Activated CD4-positive, alpha-beta T cell treated with anti-CD3 and anti-CD28 coated beads, Interleukin-2, amount 50 U/mL, for 1 hour (primary cell): Measurements from ENCODE around the gene EGFR.

Experiments
- DNase-seq: peaks from one replicate; pipeline ENCODE4 v3.0.0-alpha.2; 2020

Gene EGFR

DNA sequence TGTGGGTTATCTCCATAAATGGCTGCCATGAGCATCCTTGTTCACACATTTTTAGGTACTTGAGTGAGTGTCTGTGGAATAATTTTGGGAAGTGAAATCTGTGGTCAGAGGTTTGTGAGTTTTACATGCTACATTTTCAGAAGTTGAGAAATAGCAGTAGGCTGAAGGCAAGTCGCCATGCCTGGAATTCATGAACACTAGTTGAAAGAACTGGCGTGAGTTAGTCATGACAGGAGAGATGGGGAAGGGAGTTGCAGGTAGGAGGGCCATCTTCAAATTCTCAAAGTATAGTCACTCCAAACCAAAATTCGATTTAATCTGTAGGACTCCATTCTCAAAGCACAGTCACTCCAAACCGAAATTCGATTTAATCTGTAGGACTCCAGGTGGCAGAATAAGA is 89.6 kb downstream of the EGFR start:
- no peak for DNase-seq

DNA sequence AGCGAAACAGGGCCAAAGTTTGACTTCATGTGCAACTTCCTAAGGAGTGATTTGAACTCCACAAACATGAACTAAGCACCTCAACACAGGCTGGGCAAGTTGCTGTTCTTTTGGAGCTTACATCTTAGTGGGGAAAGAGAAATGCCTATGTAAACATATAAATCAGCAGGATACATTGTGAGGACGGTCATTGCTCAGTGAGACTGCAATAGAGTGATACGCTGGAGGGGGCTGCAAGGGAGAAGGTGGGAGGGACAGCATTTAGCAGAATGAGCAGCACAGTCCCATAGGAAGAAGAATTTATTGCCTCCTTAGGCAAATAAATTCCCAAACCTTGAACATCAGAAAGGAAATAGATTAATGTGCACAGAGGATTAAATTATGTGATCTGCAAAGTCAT is 90.0 kb downstream of the EGFR start:
- no peak for DNase-seq

DNA sequence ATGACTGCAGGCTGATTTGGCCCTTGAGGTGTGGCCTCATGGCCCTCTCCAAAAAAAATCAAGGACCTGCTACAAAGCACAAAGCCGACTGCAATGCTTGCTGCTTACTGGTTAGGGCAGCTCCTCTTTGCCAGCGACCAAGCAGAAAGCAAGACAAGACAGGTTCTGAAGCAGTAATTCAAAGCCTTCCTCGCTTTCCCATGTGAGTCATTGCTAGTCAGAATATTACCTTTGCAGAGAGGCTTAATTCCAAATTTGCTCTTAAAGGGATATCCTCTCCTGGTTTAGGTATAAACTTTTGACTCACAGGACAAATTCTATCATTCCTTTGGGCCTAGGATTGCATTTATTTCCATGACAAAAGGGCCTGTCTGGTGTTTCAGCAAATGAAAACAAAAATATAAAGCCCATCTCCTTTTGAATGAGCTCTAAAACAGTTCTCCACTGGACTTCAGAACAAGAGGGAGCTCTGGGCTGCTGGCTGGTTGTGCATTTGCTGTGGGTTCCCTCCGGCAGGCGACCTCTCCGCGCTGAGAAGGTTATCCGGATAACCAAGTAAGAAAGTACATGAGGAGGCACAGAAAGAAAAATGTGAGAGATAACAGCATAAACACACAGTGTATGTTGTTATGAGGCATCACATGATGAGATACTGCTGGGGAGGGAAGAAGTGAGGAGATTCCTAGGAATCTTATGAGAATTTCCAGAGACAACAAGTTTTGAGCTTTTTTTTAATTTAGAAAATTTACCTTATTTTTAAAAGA is 90.8 kb downstream of the EGFR start:
- DNase-seq: no peak

DNA sequence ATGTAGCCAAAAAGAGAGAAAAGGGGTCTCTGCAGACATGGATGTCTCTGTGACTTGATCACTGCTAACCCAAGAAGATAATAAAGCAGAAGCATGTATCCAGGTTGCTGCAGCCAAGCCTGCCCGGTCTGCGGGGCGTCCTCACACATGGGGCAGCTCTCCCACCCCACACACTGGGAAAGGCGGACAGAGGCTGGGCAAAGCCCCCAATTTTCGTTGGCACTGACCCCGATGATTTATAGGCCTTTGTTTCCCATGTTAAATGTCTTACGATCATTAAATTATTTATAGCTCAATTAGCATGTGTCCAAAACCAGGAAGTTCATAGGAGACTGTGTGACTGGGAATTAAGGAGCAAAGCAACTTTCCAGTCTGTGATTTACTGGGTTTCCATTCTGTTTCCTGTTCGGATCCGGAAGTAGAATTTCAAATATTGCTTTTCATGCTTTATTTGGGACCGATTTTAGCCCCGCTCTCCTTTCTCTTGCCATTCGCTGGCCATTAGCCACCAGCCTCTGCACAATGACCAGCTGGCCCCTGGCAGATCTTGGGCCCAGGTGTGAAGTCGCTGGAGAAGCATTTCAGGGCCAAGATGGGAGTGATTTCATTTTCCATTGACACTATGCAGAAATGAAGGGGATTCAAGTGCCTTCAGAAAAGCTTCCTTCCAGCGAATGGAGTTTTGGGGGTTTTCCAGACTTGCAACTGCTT is 91.6 kb downstream of the EGFR start:
- DNase-seq: no peak

DNA sequence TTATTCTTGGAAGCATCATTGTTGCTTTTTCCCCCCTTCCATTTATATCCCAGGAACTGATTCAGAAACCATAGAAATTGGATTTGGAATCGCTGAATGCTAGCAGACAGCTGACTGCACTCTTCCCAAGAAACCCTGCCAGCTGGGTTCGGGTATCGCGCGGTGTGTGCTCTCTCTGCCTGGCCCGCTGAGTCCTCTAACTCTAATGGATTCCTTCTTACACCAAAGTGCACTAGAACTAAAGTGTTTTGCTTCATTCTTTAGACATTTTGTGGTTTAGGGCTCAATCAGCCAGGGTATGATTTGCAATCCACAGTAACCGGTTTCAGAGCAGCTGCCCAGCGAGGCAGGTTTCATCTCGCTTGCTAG is 92.2 kb downstream of the EGFR start:
- DNase-seq: no peak

DNA sequence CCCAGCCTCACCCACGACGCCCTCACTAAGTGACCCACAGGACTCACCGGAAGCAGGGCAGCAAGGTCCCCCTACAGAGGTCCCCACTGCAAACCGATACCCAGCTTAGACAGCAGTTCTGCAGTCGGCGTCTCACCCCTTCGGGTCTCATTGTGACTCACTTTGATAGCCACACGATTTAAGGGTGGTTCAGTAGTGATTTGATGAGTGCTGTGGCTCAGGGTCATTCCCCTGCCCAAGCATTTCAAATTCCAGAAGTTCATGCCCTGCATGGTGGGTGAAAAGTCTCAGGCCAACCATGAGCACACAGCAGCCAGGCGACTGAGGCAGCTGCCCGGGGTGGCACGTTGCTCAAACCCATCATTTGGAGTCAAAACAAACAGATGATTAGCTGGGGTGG is 93.2 kb downstream of the EGFR start:
- no peak for DNase-seq

DNA sequence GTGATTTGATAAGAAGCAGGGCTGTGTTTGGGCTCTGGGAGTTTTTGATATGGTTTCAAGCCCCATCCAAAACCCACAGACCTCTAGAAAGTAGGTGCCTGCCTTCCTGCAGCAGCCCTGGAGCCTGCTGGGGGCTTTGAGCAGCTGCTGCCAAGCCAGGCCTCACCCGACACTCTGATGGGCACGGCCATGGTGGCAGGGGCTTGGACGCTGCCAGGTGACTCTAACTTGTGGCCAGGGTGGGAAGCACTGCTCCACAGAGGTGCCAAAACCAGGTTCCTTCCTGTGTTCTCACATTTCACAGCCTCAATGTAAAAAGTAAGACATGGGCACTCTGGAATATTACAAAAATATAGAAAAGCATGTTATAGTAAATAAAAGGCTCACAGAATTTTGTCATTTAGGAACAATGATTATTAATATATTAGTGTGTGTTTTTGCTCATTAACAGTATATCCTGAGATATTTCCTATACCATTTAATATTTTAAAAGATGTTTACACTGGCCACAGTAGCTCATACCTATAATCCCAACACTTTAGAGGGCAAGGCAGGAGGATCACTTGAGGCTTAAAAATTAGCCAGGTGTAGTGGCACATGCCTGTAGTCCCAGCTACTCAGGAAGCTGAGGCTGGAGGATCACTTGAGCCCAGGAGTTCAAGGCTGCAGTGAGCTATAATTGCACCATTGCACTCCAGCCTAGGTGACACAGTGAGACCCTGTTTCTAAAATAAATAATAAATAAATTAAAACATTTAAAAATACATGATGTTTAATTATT is 95.1 kb downstream of the EGFR start:
- no peak for DNase-seq

DNA sequence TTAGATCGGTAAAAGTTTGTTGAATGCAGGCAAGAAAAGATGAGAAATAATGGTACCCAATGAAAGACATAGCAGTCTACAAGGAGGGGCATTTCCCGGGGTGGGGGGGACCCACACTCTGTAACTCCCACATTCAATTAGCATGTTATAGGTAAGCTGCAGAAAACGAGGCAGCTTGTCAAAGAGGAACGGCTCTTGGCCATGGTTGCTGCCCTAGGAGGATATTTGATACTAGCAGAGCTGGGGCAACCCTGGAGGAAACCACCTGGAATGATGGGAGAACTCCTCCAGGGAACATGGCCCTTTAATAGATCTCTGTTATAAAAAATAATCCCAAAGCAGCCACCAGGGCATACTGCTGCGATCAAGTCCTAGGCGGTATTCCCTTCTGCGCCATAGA is 98.5 kb downstream of the EGFR start:
- DNase-seq: no peak

DNA sequence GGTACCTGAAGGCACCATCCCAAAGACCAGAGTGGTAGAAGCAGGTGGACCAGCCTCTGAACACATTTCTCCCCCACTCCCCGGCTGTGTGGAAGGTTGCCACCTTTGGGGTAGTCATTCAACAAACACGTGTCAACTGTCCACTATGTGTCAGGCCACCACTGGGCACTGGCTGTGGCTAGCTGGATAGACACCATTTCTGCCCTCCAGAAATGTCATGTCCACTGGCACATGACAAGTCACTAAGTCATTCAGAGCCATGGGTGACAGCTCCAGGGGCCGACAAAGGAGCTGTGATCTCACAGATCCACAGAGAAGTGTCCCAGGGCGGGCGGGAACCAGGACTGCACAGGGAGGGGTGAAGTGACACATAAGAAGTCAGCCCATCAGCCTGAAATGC is 99.6 kb downstream of the EGFR start:
- DNase-seq: no peak

DNA sequence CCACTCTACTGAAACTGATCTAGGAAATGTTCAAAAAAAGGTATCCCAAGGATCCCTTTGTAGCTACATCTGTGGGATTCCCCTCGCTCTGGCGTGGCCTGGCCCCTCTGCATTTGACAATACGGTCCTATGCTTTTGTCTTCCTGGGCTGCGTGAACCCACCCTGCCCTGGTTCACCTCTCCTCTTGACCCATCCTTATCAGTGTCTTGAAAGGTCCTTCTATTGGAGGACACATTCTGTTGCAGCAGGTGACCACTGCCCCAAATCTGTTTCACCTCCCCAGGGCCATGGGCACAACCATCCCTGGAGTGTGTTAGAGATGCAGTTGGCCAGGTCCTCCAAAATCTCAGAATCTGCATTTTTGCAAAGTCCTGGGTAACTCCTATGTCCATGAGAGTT is 100.8 kb downstream of the EGFR start:
- DNase-seq: no peak

DNA sequence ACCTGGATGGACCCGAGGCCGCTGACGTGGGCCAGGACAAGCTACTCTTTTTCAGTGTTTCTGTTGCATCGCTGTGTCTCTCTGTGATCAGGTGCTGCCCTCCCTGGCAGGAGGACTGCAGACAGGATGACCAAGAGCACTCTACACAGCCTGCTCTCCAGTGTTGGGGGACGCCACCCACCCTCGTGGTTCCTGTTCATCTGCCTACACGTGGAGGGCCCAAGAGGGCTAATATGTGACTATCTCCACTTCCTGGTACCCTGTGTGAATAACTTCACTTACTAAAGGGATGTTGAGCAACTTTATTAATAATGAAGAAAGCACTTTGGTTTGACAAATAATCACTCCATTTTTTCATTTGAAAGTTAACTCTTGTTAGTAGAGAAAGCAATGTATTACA is 101.3 kb downstream of the EGFR start:
- DNase-seq: no peak

DNA sequence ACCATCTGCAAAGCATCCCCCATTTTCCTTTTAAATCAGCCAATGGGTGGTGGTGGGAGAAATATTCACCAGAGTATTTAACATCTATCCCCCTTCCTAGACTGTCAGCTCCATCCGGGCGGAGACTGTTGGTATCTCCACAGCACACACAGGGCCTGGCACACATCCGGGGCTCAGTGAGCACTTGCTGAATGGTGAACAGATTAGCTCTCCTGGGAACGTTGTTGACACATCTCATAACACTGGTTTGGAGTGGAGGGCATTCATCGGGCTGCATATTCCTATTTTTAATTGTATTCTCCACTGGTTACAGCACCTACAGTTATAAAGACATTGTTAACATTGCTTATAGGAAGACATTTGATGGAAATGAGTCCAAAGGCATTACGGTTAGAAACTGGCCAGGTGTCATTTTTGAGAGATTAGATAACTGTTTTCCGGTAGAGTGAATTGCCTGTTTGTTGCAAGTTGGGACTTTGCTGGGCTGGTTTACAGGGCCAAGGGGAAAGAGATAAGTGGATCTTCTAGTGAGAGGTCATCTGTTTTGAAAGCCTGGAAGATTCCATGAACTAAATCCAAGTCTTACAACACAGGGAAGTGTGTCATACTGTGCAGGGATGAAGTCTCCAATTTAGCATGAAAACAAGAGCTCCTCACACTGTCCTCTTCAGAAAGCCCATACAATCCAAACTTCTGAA is 101.8 kb downstream of the EGFR start:
- DNase-seq: no peak

DNA sequence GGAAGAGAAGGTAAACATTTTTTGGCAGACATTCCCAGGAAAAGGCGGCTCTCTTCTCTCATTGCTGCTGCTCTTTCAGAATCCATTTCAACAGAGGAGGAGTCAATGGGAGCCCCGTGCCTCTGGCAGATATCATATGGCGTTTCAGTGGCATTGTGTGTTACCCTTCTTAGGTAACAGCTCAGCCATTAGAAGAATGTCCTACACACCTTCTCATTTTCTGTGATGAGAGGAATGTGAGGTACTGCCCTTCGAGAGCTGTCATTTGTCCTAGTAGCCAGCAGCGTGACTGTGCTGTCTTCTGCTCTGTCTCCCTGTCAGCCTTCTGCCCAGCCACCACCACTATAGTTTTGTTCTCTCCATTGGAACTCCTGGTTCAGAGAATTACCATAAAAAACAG is 102.4 kb downstream of the EGFR start:
- DNase-seq: no peak

DNA sequence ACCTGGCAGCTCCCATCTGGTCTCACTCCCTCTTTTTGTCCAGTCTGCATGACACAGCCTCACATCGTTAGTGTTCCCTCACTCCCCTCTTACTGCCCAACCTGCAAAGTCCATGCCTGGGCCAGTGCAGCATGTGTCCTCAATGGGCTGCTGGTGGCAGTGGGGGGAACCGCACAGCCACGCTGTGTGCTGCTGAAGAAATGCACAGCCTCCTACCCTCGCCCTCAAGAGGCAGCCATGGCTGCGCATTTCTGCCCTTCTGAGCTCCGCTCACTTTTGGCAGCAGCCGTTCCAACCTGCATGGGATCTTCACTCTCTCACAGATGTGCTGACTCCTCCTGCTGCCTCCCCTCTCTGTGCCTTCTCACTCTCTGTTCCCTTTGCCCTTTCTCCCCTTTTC is 103.4 kb downstream of the EGFR start:
- no peak for DNase-seq

DNA sequence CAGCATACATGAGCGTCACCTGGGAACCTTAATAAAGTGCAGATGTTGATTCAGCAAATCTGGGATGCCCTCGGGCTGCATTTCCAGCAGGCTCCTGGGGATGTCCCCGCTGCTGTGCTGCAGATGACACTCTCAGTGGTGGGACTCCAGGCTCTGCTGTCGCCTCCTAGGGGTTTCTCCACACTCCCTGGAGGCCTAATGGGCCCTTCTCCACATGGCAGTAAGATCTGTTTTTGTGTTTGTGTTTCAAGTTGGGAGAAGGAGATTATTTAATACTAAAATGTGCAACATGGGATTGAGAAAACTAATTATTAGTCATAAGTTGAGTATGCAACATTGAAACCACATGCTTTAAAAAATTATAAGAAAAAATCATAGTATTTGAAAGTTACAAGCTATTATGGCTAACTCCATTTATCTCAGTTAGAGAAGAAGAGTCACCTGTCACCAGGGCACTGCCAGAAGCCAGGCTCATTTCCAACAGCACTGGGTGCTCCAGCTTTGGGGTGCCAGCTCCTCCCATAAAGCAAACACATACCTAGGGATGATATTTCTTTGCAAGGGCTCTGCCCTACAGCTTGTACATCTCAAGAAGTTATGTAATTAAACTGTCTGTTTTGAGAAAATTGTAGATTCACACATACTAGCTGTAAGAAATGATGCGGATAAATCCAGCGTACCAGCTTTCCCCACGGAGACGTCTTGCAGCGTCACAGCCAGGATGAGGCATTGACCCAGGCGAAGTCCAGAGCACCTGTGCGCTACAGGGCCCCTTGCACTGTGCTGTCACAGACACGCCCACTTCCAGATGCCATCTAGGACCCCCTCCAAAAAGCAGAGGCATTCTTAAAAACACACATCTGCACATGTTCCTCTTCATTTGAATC is 106.4 kb downstream of the EGFR start:
- DNase-seq: no peak

DNA sequence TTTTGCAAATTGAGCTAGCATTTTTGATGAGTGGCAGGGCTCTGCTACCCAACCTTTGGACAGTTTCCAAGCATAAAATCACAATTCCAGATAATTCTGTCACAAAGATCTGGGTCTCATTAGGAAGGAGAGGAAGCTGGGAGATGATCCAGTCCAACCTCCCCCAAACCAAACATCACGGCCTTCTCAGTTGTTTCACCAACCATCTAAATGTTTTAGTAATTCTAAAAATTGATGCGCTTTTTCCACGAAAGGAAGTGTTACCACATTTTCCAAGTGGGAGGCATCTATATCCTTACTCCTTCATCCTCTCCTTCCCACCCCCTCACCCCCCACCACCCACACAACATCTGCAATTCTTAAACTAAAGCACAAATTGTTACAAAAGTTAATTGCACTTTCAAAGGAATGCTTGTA is 108.3 kb downstream of the EGFR start:
- no peak for DNase-seq

DNA sequence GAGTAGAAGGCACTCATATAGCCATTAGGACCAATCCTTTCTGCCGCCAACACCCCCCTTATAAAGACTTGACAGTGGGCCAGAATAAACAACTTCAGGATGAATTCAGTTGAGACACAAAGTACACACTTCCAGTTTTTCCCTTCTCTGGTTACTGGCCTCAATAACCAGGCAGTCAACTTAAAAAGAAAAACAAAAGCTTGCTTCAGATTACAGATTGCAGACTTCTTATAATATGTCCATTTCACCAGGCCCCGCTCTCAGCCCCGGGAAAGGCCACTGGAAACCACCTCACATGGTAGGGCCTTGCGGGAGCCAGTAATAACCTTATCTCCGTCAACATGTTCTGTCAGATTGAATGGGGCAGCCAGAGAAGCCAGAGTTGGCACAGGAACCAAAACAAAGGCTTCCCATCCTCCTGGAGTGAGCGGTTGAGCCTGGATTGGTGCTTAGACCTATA is 108.8 kb downstream of the EGFR start:
- no peak for DNase-seq

DNA sequence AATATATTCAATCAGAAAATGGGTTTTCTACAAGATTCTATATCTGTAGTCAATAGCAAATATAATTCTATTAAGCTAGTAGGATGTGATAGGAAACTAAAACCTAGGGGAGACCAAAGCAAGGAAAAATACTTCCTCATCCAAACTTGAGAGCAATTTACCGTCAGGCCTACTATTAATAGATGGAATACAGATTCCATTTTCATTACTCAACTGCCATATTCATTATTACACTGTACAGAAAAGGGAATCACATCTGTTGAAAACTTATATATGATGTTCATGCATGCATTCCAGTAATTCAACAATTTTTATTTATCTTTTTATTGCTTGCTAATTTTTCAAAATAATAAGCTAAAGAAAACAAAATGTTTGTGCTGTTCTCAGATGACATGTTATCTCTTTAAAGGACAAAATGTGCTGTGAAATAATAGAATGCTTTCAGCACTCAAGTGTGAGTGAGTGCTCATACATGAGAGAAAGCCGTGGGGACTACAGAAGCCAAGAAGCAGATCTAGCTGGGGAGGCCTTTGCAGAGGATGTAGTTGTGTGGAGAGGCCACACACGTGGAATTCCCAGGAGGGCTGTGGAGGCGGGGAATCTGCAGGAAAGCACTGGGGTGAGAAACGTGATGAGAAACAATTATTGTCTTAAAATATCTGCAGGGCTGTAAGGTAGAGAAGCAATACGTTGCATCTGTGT is 110.0 kb downstream of the EGFR start:
- DNase-seq: no peak

DNA sequence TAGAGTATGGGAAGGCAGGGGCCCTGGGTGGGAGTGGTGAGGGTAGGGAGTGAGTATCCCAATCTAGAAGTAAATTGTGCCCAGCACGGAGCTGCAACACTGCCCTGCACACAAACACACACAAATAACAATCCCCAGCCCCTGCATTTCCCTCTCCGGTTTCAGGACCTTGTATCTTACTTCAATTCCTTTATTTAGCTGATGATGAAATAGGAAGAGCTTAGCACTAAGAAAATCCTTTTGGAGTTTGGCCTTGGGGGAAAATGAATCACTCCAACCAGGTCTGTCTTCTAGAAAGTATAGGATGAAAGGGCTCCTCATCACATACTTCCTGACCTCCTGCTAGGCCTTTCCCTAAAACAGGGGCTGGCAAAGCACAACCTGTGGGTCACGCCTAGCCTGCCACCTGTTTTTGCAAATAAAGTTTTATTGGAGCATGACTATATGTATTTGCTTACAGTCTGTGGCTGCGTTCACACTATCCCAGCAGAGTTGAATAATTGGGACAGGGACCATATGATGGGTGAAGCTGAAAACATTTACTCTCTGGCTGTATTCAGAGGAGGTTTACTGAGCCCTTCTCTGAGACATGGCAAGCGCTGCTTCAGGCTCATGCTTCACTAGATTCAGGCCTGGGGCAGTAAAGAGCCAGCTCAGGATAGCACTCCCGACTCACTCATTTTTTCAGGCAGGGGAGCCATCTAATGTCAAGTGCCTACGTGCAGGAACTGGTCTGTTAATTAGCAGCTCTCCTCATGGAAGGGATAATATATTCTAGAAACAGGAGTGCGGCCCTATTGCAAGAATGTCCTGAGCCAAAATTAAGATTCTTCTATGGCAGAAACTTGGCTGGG is 111.0 kb downstream of the EGFR start:
- no peak for DNase-seq

DNA sequence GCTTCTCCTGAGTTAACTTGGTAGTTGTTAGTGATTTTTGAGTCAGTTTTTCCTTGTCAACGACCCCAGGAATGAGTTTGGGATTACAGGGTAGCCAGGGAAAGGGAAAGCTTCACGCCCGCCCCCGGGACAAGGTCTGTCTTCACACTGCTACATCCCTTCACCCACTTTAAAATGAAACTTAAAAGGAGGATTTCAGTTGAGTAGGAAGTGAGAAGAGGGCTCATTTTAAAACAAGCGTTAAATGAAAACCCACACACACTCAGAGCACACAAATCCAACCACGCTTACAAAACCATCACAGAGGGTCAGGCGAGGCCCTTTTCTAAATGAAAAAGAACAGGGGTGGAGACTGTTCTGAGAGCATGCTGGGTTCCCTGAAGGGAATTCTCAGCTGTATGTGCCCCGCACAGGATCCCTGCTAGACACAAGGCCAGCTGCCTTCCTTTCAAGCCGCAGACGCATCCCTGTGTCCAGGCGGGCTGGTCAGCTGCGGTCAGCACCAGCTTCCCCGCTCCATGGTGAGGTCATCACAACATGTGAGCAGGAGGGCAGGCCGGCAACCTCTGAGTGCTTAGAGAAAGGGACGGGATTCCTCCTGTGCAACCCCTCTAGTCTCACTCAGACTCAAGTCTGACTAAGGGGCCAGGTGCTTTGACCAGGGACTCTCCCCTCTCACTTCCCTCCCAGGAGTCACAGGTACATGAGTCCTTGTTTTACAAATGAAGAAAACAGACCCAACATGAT is 111.8 kb downstream of the EGFR start:
- DNase-seq: no peak
